Kidney (tissue), 14 donors: ENCODE data around the gene ZYG11B. TPM values are rescaled to one million over a fixed set of nuclear protein-coding genes. Genes with fewer than 3 reads are reported as not detected.
"Not testable (repeated sequence)": the region's sequence is repeated elsewhere in the genome, so short reads cannot be mapped to it uniquely, and the experiment has no call there.

ENCODE experiments used
- DNase-seq, 5 donors: peaks; one replicate each; pipeline ENCODE4 v3.0.0-alpha.2; 2013 to 2020
- FAIRE-seq: peaks from 2 replicates; lab custom pipeline; 2012; peaks lifted over from hg19 to GRCh38; lab: Jason Lieb, UNC
- H3K27ac ChIP-seq, 2 donors: one replicate each; pipeline ENCODE4 v1.7.0; 2013; ENCODE audit warnings: low read depth in 2 of 2, low read length in 2 of 2, inconsistent platforms in 1 of 2
- H3K27me3 ChIP-seq: one replicate; pipeline ENCODE4 v1.7.1; 2013; ENCODE audit warnings: low read length, inconsistent platforms; ENCODE audit not compliant: control insufficient read depth, insufficient read depth
- H3K36me3 ChIP-seq, 3 donors: one replicate each; pipeline versions ENCODE4 v1.7.0 to v1.7.1; 2013; ENCODE audit warnings: low read length in 3 of 3, control low read depth in 1 of 3, inconsistent platforms in 1 of 3; ENCODE audit not compliant: insufficient read depth in 3 of 3, control insufficient read depth in 2 of 3
- H3K4me1 ChIP-seq, 3 donors: one replicate each; pipeline versions ENCODE4 v1.7.0 to v1.7.1; 2013; ENCODE audit warnings: low read length in 3 of 3, inconsistent platforms in 1 of 3, low read depth in 1 of 3; ENCODE audit not compliant: control insufficient read depth in 2 of 3, insufficient read depth in 2 of 3
- H3K4me3 ChIP-seq, 3 donors: one replicate each; pipeline versions ENCODE4 v1.7.0 to v1.8.1; 2013; ENCODE audit warnings: low read length in 3 of 3, control low read depth in 1 of 3, inconsistent platforms in 1 of 3
- H3K9ac ChIP-seq, 3 donors: one replicate each; pipeline versions ENCODE4 v1.7.0 to v1.7.1; 2013; ENCODE audit warnings: low read length in 3 of 3, control low read depth in 1 of 3, inconsistent platforms in 1 of 3
- H3K9me3 ChIP-seq, 3 donors: one replicate each; pipeline versions ENCODE4 v1.7.0 to v1.7.1; 2013; ENCODE audit warnings: low read length in 3 of 3, control low read depth in 1 of 3, inconsistent platforms in 1 of 3; ENCODE audit not compliant: control insufficient read depth in 2 of 3, insufficient read depth in 1 of 3
- CTCF ChIP-seq: IDR thresholded peaks from 3 replicates; pipeline ENCODE4 v1.5.1; 2012; ENCODE audit warnings: mild to moderate bottlenecking, moderate library complexity, borderline replicate concordance; ENCODE audit not compliant: insufficient read depth; ENCODE audit errors: extremely low read depth
- intact Hi-C: fragments of 100-400 bp; cut with DNase I; formaldehyde crosslinking; loops from one replicate; pipeline ENCODE4 v1.11.1; 2022
- polyA plus RNA-seq: library from polyadenylated mRNA; stranded (reverse); fragments of 350-450 nt; fragmentation: Illumina TruSeq; extraction: RNeasy Lipid Tissue Mini Kit (QIAGEN cat#74804); gene quantifications from one replicate; pipeline ENCODE4 v1.2.3, GENCODE V29; 2014; ENCODE audit warnings: low read depth, low replicate concordance; ENCODE audit not compliant: insufficient read depth
- total RNA-seq: library from RNA; stranded (reverse); fragmentation: NEBNext Ultra II Directional; extraction: Animal tissue kit (Norgen Biotek cat#: 25700); gene quantifications from one replicate; pipeline ENCODE4 v1.2.1, GENCODE V29; 2021
- donor health status: control.
- donor health status: control.
- donor health status: control.
- donor health status: control.
- donor health status: control.
- donor health status: DM: yes; HTN: yes; CAD: no.
- donor health status: Normal renal cell carcinoma (clear cell type).

The ZYG11B gene
- total and polyA plus RNA-seq, 2 donors from 2014 or later: 7.8 to 28.2 TPM

GRCh38 chr1:52825868-52826267 lies 99.6 kb downstream of the ZYG11B start:
- intact Hi-C loops: no loop called here
- no peak for TF ChIP-seq CTCF
- no peak for FAIRE-seq

GRCh38 chr1:52834798-52835197 lies 108.5 kb downstream of the ZYG11B start:
- FAIRE-seq: no peak
- intact Hi-C loops: no loop called here
- TF ChIP-seq CTCF: no peak
- Histone ChIP-seq H3K27me3 (no peaks in the 10 kb centered on the region), H3K4me1 (no peaks in the 10 kb centered on the region), H3K36me3 (no peaks in the 10 kb centered on the region), H3K4me3 (no peak overlapping the region), H3K9ac (no peak overlapping the region), H3K27ac (no peak overlapping the region), H3K9me3 (no peaks in the 10 kb centered on the region)
- DNase-seq: no peak

More at GRCh38 chr1:52825868-52826267, 99.6 kb downstream of the ZYG11B start:
- Histone ChIP-seq H3K27ac (no peak overlapping the region), H3K4me3 (no peak overlapping the region), H3K27me3 (no peaks in the 10 kb centered on the region), H3K9ac (no peak overlapping the region), H3K4me1 (no peaks in the 10 kb centered on the region), H3K9me3 (no peaks in the 10 kb centered on the region), H3K36me3 (peaks cover 2 to 13% (median 8%) of the 10 kb centered on the region in 3 donors)
- DNase-seq: peak in 1 of 5 donors; percentile 9

DNA sequence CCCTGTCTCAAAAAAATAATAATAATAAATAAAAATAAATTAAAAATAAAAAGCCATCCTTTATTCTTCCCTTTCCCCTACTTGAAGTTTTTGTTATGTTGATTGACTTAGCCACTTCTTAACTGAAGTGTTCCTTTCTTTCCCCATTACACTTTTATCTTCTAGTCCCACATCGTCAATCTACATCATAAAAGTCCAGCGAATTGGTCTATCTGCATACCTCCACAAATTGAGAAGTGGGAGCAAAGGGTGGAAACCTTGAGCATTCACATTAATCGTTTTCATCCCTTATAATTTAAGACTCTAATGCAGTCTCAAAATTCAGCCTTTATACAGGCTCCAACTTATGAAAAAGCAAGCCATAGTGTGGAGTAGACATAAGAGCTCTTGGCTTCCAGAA lies 109.8 kb downstream of the ZYG11B start:
- H3K4me1 ChIP-seq: no peaks in the 10 kb centered on the region
- intact Hi-C loops: no loop called here
- no peaks in the 10 kb centered on the region for H3K27me3 ChIP-seq
- TF ChIP-seq CTCF: no peak
- no peaks in the 10 kb centered on the region for H3K9me3 ChIP-seq
- no peak for FAIRE-seq
- H3K4me3 ChIP-seq: no peak overlapping the region
- no peak for DNase-seq
- no peaks in the 10 kb centered on the region for H3K36me3 ChIP-seq
- no peak overlapping the region for H3K27ac ChIP-seq
- H3K9ac ChIP-seq: no peak overlapping the region

DNA sequence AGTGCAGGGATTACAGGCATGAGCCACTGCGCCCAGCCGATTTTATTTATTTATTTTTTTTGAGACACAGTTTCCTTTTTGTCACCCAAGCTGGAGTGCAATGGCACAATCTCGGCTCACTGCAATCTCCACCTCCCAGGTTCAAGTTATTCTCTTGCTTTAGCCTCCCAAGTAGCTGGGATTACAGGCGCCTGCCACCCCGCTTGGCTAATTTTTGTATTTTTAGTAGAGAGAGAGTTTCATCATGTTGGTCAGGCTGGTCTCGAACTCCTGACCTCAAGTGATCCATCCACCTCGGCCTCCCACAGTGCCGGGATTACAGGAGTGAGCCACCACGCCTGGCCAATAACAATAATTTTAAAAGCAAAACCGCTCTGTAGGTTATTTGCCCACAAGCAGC lies 112.9 kb downstream of the ZYG11B start:
- H3K4me3 ChIP-seq, H3K4me1 ChIP-seq, H3K9me3 ChIP-seq, H3K27ac ChIP-seq, H3K27me3 ChIP-seq, DNase-seq, intact Hi-C loops, FAIRE-seq, H3K36me3 ChIP-seq, H3K9ac ChIP-seq: not testable (repeated sequence)
